RWPE2 (cell line): ENCODE data around the gene ABTB2.

Experiments used
- ATAC-seq: fragments of 200-7000 bp; cut with Tn5 transposase; 3 replicates; pipeline ENCODE4 v1.9.1; 2021; ENCODE audit warnings: low read depth
- DNase-seq: peaks from one replicate; pipeline ENCODE4 v3.0.0-alpha.2; 2020; ENCODE audit warnings: low spot score
- H3K27ac ChIP-seq: fragments of 450-650 bp; 2 replicates; pipeline ENCODE4 v1.5.1; 2017; ENCODE audit warnings: mild to moderate bottlenecking; ENCODE audit not compliant: poor library complexity, severe bottlenecking
- H3K27me3 ChIP-seq: fragments of 250-450 bp; sonication (Bioruptor Pico); 2 replicates; pipeline ENCODE4 v1.5.1; 2021; ENCODE audit warnings: mild to moderate bottlenecking, moderate library complexity; ENCODE audit not compliant: insufficient read depth, poor library complexity, severe bottlenecking
- H3K36me3 ChIP-seq: fragments of 250-450 bp; sonication (Bioruptor Pico); 2 replicates; pipeline ENCODE4 v1.5.1; 2020; ENCODE audit warnings: low read depth, mild to moderate bottlenecking, moderate library complexity
- H3K4me1 ChIP-seq: fragments of 250-450 bp; sonication (Bioruptor Pico); 2 replicates; pipeline ENCODE4 v1.5.1; 2021; ENCODE audit warnings: mild to moderate bottlenecking, moderate library complexity; ENCODE audit not compliant: insufficient read depth, poor library complexity, severe bottlenecking
- H3K4me3 ChIP-seq: fragments of 250-450 bp; sonication (Bioruptor Pico); 2 replicates; pipeline ENCODE4 v1.5.1; 2021; ENCODE audit warnings: mild to moderate bottlenecking, moderate library complexity; ENCODE audit not compliant: severe bottlenecking
- H3K9me3 ChIP-seq: fragments of 250-450 bp; sonication (Bioruptor Pico); 2 replicates; pipeline ENCODE4 v1.5.1; 2021; ENCODE audit warnings: mild to moderate bottlenecking, moderate library complexity; ENCODE audit not compliant: severe bottlenecking
- TF ChIP-seq, protein P1 (sequence below): fragments of 450-650 bp; IDR thresholded peaks from one replicate; pipeline ENCODE4 v1.5.1; 2017; ENCODE audit warnings: mild to moderate bottlenecking, moderate library complexity; ENCODE audit not compliant: poor library complexity, severe bottlenecking

ABTB2 gene

GRCh38 chr11:34140149-34140548 lies 217.7 kb downstream of the ABTB2 start:
- Histone ChIP-seq H3K4me3 (no peak overlapping the region), H3K36me3 (peaks cover 97% of the 10 kb centered on the region), H3K27me3 (no peaks in the 10 kb centered on the region), H3K27ac (no peak overlapping the region), H3K9me3 (no peaks in the 10 kb centered on the region), H3K4me1 (no peaks in the 10 kb centered on the region)
- ATAC-seq (no peak), DNase-seq (no peak)
- TF ChIP-seq, protein P1, sequence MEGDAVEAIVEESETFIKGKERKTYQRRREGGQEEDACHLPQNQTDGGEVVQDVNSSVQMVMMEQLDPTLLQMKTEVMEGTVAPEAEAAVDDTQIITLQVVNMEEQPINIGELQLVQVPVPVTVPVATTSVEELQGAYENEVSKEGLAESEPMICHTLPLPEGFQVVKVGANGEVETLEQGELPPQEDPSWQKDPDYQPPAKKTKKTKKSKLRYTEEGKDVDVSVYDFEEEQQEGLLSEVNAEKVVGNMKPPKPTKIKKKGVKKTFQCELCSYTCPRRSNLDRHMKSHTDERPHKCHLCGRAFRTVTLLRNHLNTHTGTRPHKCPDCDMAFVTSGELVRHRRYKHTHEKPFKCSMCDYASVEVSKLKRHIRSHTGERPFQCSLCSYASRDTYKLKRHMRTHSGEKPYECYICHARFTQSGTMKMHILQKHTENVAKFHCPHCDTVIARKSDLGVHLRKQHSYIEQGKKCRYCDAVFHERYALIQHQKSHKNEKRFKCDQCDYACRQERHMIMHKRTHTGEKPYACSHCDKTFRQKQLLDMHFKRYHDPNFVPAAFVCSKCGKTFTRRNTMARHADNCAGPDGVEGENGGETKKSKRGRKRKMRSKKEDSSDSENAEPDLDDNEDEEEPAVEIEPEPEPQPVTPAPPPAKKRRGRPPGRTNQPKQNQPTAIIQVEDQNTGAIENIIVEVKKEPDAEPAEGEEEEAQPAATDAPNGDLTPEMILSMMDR = no peak

- ATAC-seq (no peak), DNase-seq (no peak)
- no peak overlapping the region for H3K27ac ChIP-seq
- no peaks in the 10 kb centered on the region for H3K9me3 ChIP-seq
- TF ChIP-seq, protein P1 = no peak
- H3K4me3 ChIP-seq = no peak overlapping the region
- H3K27me3 ChIP-seq = no peaks in the 10 kb centered on the region
- H3K4me1 ChIP-seq = no peaks in the 10 kb centered on the region
- H3K36me3 ChIP-seq = peaks cover 97% of the 10 kb centered on the region
These were observed 218.5 kb downstream of the ABTB2 start for GRCh38 chr11:34139346-34139745.

- Histone ChIP-seq H3K4me1 (no peaks in the 10 kb centered on the region), H3K4me3 (no peak overlapping the region), H3K9me3 (no peaks in the 10 kb centered on the region), H3K27me3 (no peaks in the 10 kb centered on the region), H3K36me3 (peaks cover 92% of the 10 kb centered on the region), H3K27ac (no peak overlapping the region)
- ATAC-seq = no peak
- TF ChIP-seq, protein P1 = no peak
- DNase-seq = no peak
These were observed 221.4 kb downstream of the ABTB2 start for GRCh38 chr11:34136420-34136819.

- Histone ChIP-seq H3K9me3 (no peaks in the 10 kb centered on the region), H3K4me3 (no peak overlapping the region), H3K27me3 (no peaks in the 10 kb centered on the region), H3K27ac (no peak overlapping the region), H3K4me1 (no peaks in the 10 kb centered on the region), H3K36me3 (peaks cover 92% of the 10 kb centered on the region)
- TF ChIP-seq, protein P1 = no peak
- no peak for ATAC-seq
- DNase-seq = no peak
These were observed 222.4 kb downstream of the ABTB2 start for GRCh38 chr11:34135439-34135838.

- H3K4me1 ChIP-seq = no peaks in the 10 kb centered on the region
- no peak overlapping the region for H3K4me3 ChIP-seq
- no peak for DNase-seq
- TF ChIP-seq, protein P1 = no peak
- ATAC-seq = no peak
- peaks cover 92% of the 10 kb centered on the region for H3K36me3 ChIP-seq
- no peaks in the 10 kb centered on the region for H3K27me3 ChIP-seq
- H3K9me3 ChIP-seq = no peaks in the 10 kb centered on the region
- H3K27ac ChIP-seq = no peak overlapping the region
These were observed 223.0 kb downstream of the ABTB2 start for GRCh38 chr11:34134765-34135164.
